Measurements from ENCODE around the gene EPHB2.

Gene EPHB2

DNA sequence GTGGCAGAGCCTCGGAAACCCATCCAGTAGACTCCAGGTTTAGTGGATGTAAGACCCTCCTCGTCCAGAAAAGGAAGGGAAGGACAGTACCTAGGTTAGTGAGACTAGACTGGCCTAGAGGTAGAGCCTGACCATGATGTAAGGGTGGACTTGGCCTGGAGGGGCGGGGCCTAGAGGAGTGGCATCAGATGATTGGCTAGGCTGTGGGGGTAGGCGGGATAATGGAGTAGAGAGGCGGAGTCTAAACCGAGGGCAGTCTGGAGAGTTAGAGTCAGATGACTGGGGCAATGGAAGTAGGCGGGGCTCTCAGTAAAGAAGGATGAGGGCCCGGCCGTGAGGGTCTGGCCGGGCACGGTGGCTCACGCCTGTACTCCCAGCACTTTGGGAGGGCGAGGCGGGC, 70.1 kb downstream of the EPHB2 start:
- no peak for DNase-seq (ENCODE audit: low spot score)

GRCh38 chr1:22781483-22781882, 70.8 kb downstream of the EPHB2 start:
- no peak for DNase-seq (ENCODE audit: low spot score)

- no peak for DNase-seq (ENCODE audit: low spot score)
These were observed 71.8 kb downstream of the EPHB2 start for GRCh38 chr1:22782406-22782805.

DNA sequence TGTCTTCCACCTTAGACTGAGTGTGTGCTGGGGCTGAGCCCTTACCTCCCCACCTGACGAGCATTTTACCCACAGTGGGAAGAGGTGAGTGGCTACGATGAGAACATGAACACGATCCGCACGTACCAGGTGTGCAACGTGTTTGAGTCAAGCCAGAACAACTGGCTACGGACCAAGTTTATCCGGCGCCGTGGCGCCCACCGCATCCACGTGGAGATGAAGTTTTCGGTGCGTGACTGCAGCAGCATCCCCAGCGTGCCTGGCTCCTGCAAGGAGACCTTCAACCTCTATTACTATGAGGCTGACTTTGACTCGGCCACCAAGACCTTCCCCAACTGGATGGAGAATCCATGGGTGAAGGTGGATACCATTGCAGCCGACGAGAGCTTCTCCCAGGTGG, 73.7 kb downstream of the EPHB2 start:
- DNase-seq (ENCODE audit: low spot score), result no peak

- no peak for DNase-seq (ENCODE audit: low spot score)
These were observed 74.1 kb downstream of the EPHB2 start for GRCh38 chr1:22784737-22785136.

GRCh38 chr1:22786101-22786500, 75.5 kb downstream of the EPHB2 start:
- no peak for DNase-seq (ENCODE audit: low spot score)

DNA sequence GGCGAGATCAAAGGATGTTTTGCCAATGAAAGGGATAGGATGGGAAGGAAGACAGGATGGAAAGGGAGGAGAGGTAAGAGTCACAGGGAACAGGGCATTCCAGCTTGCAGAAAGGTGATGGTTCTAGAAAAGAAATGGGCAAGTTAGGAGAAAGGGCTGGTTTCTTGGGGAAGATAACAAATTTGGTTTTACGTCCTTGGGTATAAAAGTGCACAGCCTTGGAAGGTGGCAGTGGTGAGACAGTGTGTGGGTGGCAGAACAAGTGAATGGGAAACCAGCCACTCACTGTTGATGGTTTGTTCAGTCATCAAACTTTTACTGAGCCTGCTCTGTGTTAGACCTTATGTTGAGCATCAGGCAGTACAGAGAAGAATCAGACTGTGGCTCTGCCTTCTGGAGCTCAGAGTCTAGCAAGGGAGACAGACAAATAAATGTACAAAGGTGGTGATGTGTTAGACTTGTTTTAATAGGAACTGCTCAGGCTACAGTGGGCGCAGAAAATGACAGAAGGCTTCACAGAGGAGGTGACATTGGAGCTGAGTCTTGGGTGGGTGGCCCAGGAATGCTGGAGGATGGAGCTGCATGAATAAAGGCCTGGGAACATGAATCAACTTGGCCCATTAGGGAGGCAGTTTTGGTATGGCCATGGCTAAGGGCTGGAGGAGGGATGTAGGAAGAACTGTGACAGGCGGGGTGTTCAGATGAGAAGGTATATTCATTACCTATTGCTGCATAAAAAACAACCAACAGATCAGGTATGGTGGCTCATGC, 76.3 kb downstream of the EPHB2 start:
- no peak for DNase-seq (ENCODE audit: low spot score)

GRCh38 chr1:22787636-22788035, 77.0 kb downstream of the EPHB2 start:
- DNase-seq (ENCODE audit: low spot score), result no peak

GRCh38 chr1:22788254-22788661, 77.6 kb downstream of the EPHB2 start:
- DNase-seq (ENCODE audit: low spot score), result no peak

DNA sequence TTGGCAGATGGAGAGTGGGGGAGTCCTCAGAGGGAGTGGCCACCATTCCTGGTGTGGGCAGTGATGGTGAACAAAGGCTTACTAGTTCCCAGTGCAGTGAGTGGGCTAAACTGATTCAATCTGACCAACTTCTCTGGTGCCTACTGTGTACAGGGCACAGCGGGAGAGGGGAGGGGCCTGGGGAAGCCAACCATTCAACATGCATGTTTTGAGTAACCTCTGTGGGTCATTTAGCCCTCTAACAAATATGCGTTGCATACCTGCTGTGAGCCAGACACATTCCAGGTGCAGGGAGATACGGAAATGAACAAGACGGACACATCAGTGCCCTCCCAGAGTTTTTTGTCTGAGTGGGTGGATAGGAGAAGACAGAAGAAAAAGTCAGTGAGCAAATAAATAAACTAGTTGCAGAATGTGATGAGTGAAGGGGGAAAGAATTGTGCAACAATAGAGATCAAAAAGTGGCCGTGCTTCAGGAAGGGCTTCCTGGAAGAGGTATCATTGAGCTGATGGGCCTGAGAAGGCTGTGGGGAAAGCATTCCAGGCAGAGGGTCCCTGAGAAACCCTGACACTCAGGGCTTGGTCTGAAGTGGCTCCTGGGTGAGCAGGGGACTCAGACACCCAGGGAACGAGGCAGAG, 78.8 kb downstream of the EPHB2 start:
- DNase-seq (ENCODE audit: low spot score), result no peak

DNA sequence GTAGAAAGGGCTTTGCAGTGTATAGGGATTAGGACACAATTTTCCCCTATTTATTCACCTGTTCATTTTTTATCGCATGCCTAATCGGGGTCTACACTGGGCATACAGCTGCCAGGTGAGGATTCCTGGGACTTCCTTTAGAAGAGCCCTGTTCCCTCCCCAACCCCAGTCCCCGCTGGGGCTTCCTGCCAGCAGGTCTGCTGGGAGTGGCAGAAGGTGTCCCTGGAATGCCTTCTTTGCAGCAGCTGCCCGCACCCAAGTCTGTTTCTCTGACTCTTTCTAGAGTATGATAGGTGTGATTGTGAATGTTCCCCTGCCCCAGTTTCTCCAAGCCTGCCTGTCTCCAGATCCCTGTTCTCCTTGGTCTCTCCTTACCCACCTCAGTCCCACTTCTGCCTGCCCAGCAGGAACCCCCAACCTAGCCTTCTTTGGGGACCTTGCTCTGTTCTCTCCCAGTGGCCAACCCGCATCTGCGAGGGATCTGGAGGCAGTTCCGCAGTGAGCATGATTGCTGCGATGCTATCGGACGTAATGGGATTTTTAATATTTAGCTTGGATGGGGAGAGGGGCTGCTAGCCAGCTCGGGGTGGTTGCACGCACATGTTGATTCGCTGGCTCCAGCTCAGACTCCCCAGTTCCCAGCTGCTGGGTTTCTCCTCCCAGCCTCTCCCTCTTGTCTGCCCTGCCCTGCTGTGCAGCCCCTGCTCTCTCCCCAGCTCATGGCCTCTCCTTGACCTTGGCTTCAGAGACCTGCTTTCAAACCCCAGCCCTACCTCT, 79.8 kb downstream of the EPHB2 start:
- DNase-seq (ENCODE audit: low spot score), result no peak

DNA sequence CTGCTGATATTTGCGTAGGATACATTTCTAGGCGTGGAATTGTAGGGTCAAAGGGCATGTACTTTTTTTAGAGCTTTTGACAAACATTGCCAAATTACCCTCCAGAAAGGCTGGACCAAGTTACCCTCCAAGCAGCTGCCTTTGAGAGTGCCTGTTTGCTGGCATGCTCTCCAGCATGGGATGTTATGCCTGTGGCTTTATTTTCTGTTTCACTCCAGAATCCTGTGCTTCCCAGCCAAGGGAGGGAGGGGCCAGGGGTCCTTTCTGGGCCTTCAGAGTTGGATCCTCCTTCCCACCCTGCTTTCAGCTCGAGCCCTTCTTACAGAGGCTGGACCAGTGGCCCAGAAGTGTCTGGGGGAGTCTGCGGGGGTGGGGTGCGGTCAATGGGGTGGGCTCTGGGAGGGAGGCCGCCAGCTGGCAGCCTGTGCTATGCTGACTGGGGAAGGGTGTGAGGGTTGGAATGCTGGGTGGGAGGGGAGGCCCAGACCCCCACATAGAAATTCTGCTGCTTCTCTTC, 81.2 kb downstream of the EPHB2 start:
- DNase-seq (ENCODE audit: low spot score), result no peak

- DNase-seq (ENCODE audit: low spot score), result no peak
These were observed 81.9 kb downstream of the EPHB2 start for GRCh38 chr1:22792396-22793160.

DNA sequence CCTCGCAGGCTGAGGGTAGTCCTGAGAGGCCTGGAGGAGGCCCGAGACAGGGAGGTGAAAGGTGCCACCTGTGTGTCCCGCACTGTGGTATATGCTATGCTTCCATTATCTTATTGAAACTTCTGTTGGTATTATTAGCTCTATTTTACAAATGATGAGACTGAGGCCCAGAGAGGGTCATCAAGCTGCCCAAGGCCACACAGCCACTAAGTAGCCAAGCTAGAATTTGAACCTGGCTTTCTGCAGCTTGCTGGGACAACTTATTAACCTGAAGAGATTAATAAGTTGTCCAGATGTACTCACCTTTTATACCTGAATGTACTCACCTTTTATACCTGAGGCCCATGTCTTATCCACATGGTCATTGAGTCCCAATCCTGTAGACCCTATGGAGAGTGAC, 83.0 kb downstream of the EPHB2 start:
- no peak for DNase-seq (ENCODE audit: low spot score)

- DNase-seq (ENCODE audit: low spot score), result no peak
These were observed 84.2 kb downstream of the EPHB2 start for GRCh38 chr1:22794647-22795365.

DNA sequence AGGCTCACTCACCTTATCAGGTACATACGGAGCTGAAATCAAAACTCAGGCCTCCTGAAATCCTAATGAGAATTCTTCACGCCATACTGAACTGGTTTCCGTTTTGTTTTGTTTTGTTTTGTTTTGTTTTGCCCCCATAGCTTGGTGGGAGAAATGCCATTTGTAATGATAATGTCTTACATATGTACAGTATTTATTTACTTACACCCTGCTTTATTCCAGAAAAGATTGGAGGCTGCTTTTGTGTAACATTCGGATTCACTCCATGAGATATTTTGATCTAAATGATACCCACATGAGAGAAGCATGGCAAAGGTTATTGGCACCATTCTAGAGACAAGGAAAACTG, 84.7 kb downstream of the EPHB2 start:
- no peak for DNase-seq (ENCODE audit: low spot score)

GRCh38 chr1:22796642-22797041, 86.0 kb downstream of the EPHB2 start:
- no peak for DNase-seq (ENCODE audit: low spot score)

GRCh38 chr1:22798083-22798482, 87.4 kb downstream of the EPHB2 start:
- DNase-seq (ENCODE audit: low spot score), result no peak

DNA sequence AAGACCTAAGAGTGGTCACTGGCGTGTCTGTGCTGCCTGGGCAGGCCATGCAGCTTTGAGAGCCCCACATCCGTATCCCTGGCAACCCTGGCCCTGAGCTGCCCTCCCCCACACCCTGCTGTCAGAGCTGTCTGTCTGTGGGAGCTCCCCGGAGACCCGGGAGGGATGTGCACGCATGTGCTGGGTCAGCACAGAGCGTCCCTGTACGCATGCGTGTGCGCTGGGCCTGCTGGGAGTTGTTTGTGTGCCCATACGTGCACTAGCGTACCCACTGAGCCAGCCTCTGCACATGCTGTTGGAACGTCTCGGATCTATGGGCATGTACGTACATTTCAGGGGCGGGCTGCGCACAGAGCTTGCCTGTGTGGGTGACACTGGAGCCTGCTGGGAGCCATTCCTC, 89.3 kb downstream of the EPHB2 start:
- DNase-seq (ENCODE audit: low spot score), result no peak

GRCh38 chr1:22800629-22801028, 90.0 kb downstream of the EPHB2 start:
- DNase-seq (ENCODE audit: low spot score), result no peak

GRCh38 chr1:22801347-22801746, 90.7 kb downstream of the EPHB2 start:
- no peak for DNase-seq (ENCODE audit: low spot score)

- DNase-seq (ENCODE audit: low spot score), result no peak
These were observed 91.1 kb downstream of the EPHB2 start for GRCh38 chr1:22801761-22802160.
